Astrocyte (in vitro differentiated cells and primary cell): ENCODE results near the gene FAM234A. TPM values are rescaled to one million over a fixed set of nuclear protein-coding genes. Genes with fewer than 3 reads are reported as not detected.

Experiments
- DNase-seq: peaks from one replicate; pipeline ENCODE4 v3.0.0-alpha.2; 2010; ENCODE audit warnings: low read depth
- FAIRE-seq: peaks from 2 replicates; lab custom pipeline; 2011; peaks lifted over from hg19 to GRCh38; lab: Jason Lieb, UNC
- H2AFZ ChIP-seq: 2 replicates; pipeline ENCODE4 v1.6.0; 2012; ENCODE audit warnings: low read depth, low read length, inconsistent platforms
- H3K27ac ChIP-seq: 2 replicates; pipeline ENCODE4 v1.5.1; 2011; ENCODE audit warnings: low read depth, low read length, inconsistent platforms
- H3K27me3 ChIP-seq: 2 replicates; pipeline ENCODE4 v1.6.0; 2011; ENCODE audit warnings: low read length, inconsistent platforms; ENCODE audit not compliant: insufficient read depth
- H3K36me3 ChIP-seq: 2 replicates; pipeline ENCODE4 v1.5.1; 2011; ENCODE audit warnings: low read length, inconsistent platforms; ENCODE audit not compliant: insufficient read depth
- H3K4me1 ChIP-seq: 2 replicates; pipeline ENCODE4 v1.5.1; 2011; ENCODE audit warnings: low read length, inconsistent platforms; ENCODE audit not compliant: insufficient read depth
- H3K4me2 ChIP-seq: 2 replicates; pipeline ENCODE4 v1.6.0; 2012; ENCODE audit warnings: low read length, inconsistent platforms
- H3K4me3 ChIP-seq: 2 replicates; pipeline ENCODE4 v1.5.1; 2011; ENCODE audit warnings: low read depth, mild to moderate bottlenecking, low read length, inconsistent platforms; ENCODE audit not compliant: insufficient read depth
- H3K79me2 ChIP-seq: 2 replicates; pipeline ENCODE4 v1.6.0; 2012; ENCODE audit warnings: mild to moderate bottlenecking, low read length, inconsistent platforms; ENCODE audit not compliant: insufficient read depth
- H3K9ac ChIP-seq: 2 replicates; pipeline ENCODE4 v1.6.0; 2012; ENCODE audit warnings: mild to moderate bottlenecking, low read length, inconsistent platforms
- H3K9me3 ChIP-seq: 2 replicates; pipeline ENCODE4 v1.5.1; 2012; ENCODE audit warnings: low read depth, mild to moderate bottlenecking, low read length, inconsistent platforms; ENCODE audit not compliant: insufficient read depth
- H4K20me1 ChIP-seq: 2 replicates; pipeline ENCODE4 v1.6.0; 2012; ENCODE audit warnings: low read length, inconsistent platforms; ENCODE audit not compliant: insufficient read depth
- H3K27ac Mint-ChIP-seq: one replicate; pipeline ENCODE4 v1.8.0; 2021; ENCODE audit warnings: mild to moderate bottlenecking, mixed read lengths; ENCODE audit not compliant: unreplicated experiment
- H3K27me3 Mint-ChIP-seq: one replicate; pipeline ENCODE4 v1.8.0; 2021; ENCODE audit warnings: low read depth, mixed read lengths; ENCODE audit not compliant: unreplicated experiment
- H3K36me3 Mint-ChIP-seq: one replicate; pipeline ENCODE4 v1.8.0; 2021; ENCODE audit warnings: low read depth, mixed read lengths; ENCODE audit not compliant: unreplicated experiment
- H3K4me1 Mint-ChIP-seq: one replicate; pipeline ENCODE4 v1.8.0; 2021; ENCODE audit warnings: low read depth, mixed read lengths; ENCODE audit not compliant: unreplicated experiment
- H3K4me3 Mint-ChIP-seq: one replicate; pipeline ENCODE4 v1.8.0; 2021; ENCODE audit warnings: mild to moderate bottlenecking, moderate library complexity, mixed read lengths; ENCODE audit not compliant: unreplicated experiment
- H3K9me3 Mint-ChIP-seq: one replicate; pipeline ENCODE4 v1.8.0; 2021; ENCODE audit warnings: mild to moderate bottlenecking, mixed read lengths; ENCODE audit not compliant: unreplicated experiment
- EZH2 ChIP-seq: IDR thresholded peaks from 2 replicates; pipeline ENCODE4 v1.6.1; 2012; ENCODE audit warnings: mild to moderate bottlenecking, low read length, inconsistent platforms; ENCODE audit not compliant: insufficient read depth
- total RNA-seq: library from RNA; stranded (reverse); gene quantifications from 2 replicates; pipeline ENCODE4 v1.2.1, GENCODE V29; 2021
- TF ChIP-seq, protein P1 (sequence below): IDR thresholded peaks from 2 replicates; pipeline ENCODE4 v1.5.1; 2011; ENCODE audit warnings: low read depth, mild to moderate bottlenecking, inconsistent platforms, low read length, moderate library complexity; ENCODE audit not compliant: insufficient read depth

Gene FAM234A
- total RNA-seq, 1 donor from 2014 or later: 70.8 TPM

DNA sequence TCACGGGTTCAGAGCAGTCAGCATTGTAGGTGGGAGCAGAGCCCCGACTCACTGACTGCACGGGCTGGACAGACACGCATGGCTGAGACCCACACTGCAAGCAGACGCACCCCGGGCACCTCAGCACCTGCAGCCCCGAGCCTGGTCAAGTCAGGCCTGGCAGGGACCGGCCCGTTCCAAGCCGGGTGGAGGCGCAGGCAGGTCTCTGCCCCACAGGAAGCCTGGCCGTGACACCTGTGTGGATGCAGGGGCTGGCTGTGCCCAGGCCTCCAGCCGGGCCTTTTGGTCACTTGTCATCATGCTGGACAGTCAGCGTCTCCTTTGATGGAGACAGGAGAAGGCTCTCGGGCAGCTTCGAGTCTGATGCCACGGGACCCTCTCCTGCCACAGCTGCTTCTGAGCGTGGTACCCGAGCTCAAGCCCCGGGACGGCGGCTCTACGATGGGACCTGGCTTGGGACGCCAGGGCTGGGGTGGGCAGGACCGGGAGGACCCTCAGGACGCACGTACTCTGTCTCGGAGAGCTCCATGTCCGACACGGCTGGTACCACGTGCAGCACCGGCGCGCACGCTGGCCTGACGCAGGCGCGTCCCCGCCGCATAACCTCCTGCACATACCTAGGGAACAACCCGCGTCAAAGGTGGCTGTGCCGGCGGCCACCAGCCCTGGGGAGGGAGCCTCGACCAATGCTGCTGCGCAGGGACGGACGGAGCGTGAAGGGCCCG, 56.2 kb downstream of the FAM234A start:
- H3K36me3 Mint-ChIP-seq: peaks cover 8% of the 10 kb centered on the region
- no peak for TF ChIP-seq EZH2
- TF ChIP-seq, protein P1, sequence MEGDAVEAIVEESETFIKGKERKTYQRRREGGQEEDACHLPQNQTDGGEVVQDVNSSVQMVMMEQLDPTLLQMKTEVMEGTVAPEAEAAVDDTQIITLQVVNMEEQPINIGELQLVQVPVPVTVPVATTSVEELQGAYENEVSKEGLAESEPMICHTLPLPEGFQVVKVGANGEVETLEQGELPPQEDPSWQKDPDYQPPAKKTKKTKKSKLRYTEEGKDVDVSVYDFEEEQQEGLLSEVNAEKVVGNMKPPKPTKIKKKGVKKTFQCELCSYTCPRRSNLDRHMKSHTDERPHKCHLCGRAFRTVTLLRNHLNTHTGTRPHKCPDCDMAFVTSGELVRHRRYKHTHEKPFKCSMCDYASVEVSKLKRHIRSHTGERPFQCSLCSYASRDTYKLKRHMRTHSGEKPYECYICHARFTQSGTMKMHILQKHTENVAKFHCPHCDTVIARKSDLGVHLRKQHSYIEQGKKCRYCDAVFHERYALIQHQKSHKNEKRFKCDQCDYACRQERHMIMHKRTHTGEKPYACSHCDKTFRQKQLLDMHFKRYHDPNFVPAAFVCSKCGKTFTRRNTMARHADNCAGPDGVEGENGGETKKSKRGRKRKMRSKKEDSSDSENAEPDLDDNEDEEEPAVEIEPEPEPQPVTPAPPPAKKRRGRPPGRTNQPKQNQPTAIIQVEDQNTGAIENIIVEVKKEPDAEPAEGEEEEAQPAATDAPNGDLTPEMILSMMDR: no peak
- no peaks in the 10 kb centered on the region for H3K4me1 Mint-ChIP-seq
- FAIRE-seq (no peak), DNase-seq (no peak)
- Histone ChIP-seq H3K4me3 (no peak overlapping the region), H2AFZ (no peak overlapping the region), H3K27me3 (no peaks in the 10 kb centered on the region), H3K4me2 (no peak overlapping the region), H3K9ac (no peak overlapping the region), H3K79me2 (no peaks in the 10 kb centered on the region), H3K36me3 (no peaks in the 10 kb centered on the region), H3K9me3 (no peaks in the 10 kb centered on the region), H4K20me1 (no peaks in the 10 kb centered on the region), H3K4me1 (no peaks in the 10 kb centered on the region), H3K27ac (no peak overlapping the region)
- no peak overlapping the region for H3K4me3 Mint-ChIP-seq
- H3K27me3 Mint-ChIP-seq: no peaks in the 10 kb centered on the region
- H3K27ac Mint-ChIP-seq: no peak overlapping the region
- no peaks in the 10 kb centered on the region for H3K9me3 Mint-ChIP-seq

DNA sequence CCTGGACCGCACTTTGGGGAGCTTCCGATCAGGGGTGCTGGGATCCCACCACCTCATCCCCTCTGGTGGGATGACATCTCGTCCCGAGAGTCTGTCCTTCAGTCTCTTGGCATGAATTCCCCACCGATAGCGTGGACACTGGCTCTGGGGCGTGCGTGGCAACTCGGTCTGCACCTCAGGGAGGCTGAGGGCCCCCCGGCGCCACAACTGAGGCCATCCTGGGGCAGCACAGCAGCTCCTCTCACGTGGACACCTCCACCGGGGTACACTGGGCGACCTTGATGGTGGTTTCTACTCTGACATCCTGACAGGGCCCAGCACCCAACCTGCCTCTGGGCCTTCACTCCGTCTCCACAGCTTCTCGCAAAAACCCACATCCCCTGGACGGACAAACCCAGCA, 56.9 kb downstream of the FAM234A start:
- FAIRE-seq: no peak
- Histone ChIP-seq H3K4me1 (no peaks in the 10 kb centered on the region), H2AFZ (no peak overlapping the region), H3K4me2 (no peak overlapping the region), H3K36me3 (no peaks in the 10 kb centered on the region), H3K27me3 (no peaks in the 10 kb centered on the region), H3K4me3 (no peak overlapping the region), H3K9ac (no peak overlapping the region), H3K79me2 (no peaks in the 10 kb centered on the region), H3K27ac (no peak overlapping the region), H4K20me1 (no peaks in the 10 kb centered on the region), H3K9me3 (no peaks in the 10 kb centered on the region)
- H3K36me3 Mint-ChIP-seq: peaks cover 8% of the 10 kb centered on the region
- no peaks in the 10 kb centered on the region for H3K27me3 Mint-ChIP-seq
- DNase-seq: no peak
- no peak overlapping the region for H3K27ac Mint-ChIP-seq
- no peak overlapping the region for H3K4me3 Mint-ChIP-seq
- TF ChIP-seq EZH2: no peak
- TF ChIP-seq, protein P1: no peak
- no peaks in the 10 kb centered on the region for H3K4me1 Mint-ChIP-seq
- no peaks in the 10 kb centered on the region for H3K9me3 Mint-ChIP-seq
